H1 (cell line): ENCODE results near the gene RPL41. TPM values are rescaled to one million over a fixed set of nuclear protein-coding genes. Genes with fewer than 3 reads are reported as not detected.

Source experiments
- CHD7 ChIP-seq: fragments of 300-600 bp; sonication (generic); IDR thresholded peaks from 2 replicates; pipeline ENCODE4 v1.7.1; 2012; ENCODE audit warnings: low read length, moderate library complexity, mild to moderate bottlenecking, inconsistent platforms; ENCODE audit not compliant: insufficient replicate concordance
- CREB1 ChIP-seq: IDR thresholded peaks from 2 replicates; pipeline ENCODE4 v1.6.1; 2012; ENCODE audit warnings: inconsistent platforms
- EP300 ChIP-seq, 2 experiments: IDR thresholded peaks; 1 replicate in 1 of 2; 2 replicates in 1 of 2; pipeline ENCODE4 v1.6.1; 2011 to 2012; ENCODE audit warnings: low read depth in 2 of 2, low read length in 2 of 2, mild to moderate bottlenecking in 2 of 2, borderline replicate concordance in 1 of 2, inconsistent platforms in 1 of 2, moderate library complexity in 1 of 2
- FOSL1 ChIP-seq: IDR thresholded peaks from 2 replicates; pipeline ENCODE4 v1.6.1; 2011; ENCODE audit warnings: mild to moderate bottlenecking, low read depth, low read length, moderate library complexity; ENCODE audit not compliant: insufficient read depth
- GTF2F1 ChIP-seq: IDR thresholded peaks from 2 replicates; pipeline ENCODE4 v1.6.1; 2012; ENCODE audit warnings: low read depth, low read length, improper control_type of control experiment, borderline replicate concordance
- JUN ChIP-seq: IDR thresholded peaks from 2 replicates; pipeline ENCODE4 v1.6.1; 2011; ENCODE audit warnings: low read depth, mild to moderate bottlenecking, improper control_type of control experiment, low read length
- RAD21 ChIP-seq, 2 experiments: IDR thresholded peaks in 1 of 2; conservative IDR thresholded peaks in 1 of 2; 2 replicates each; pipeline ENCODE4 v1.6.1; 2011; ENCODE audit warnings: low read depth in 2 of 2, low read length in 2 of 2, improper control_type of control experiment in 1 of 2, inconsistent platforms in 1 of 2, mild to moderate bottlenecking in 1 of 2, moderate library complexity in 1 of 2
- polyA plus RNA-seq, 7 experiments: library from polyadenylated mRNA; depleted of rRNA in 3 of 7; stranded (reverse) in 5 of 7; unstranded in 2 of 7; fragments of >200 nt in 5 of 7; fragments of 200-250 nt in 2 of 7; gene quantifications; 1 replicate in 5 of 7; 2 replicates in 1 of 7; 4 replicates in 1 of 7; pipeline versions ENCODE4 v1.2.1 to v1.2.3, GENCODE V29; 2011 to 2013; ENCODE audit warnings: missing spikeins in 2 of 7, mixed read lengths in 2 of 7
- total RNA-seq: library from RNA; stranded (reverse); fragmentation: NEBNext Ultra II Directional; extraction: Animal tissue kit (Norgen Biotek cat#: 25700); gene quantifications from 2 replicates; pipeline ENCODE4 v1.2.1, GENCODE V29; 2021
- TF ChIP-seq, protein P1 (sequence below): IDR thresholded peaks from 2 replicates; pipeline ENCODE4 v1.6.1; 2011; ENCODE audit warnings: low read length, improper control_type of control experiment

Gene RPL41
- total and polyA plus RNA-seq, 2 of the 8 experiments (the other 6 are each of a cell fraction or from before 2014, with no cell fraction given) = 4,440 to 16,488 TPM

GRCh38 chr12:56157201-56158028, 41.0 kb downstream of the RPL41 start (continued):
- TF ChIP-seq CHD7 = no peak
- TF ChIP-seq, protein P1, sequence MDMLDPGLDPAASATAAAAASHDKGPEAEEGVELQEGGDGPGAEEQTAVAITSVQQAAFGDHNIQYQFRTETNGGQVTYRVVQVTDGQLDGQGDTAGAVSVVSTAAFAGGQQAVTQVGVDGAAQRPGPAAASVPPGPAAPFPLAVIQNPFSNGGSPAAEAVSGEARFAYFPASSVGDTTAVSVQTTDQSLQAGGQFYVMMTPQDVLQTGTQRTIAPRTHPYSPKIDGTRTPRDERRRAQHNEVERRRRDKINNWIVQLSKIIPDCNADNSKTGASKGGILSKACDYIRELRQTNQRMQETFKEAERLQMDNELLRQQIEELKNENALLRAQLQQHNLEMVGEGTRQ = no peak
- no peak for TF ChIP-seq JUN
- TF ChIP-seq GTF2F1 = no peak
- TF ChIP-seq FOSL1 = no peak
- no peak for TF ChIP-seq CREB1
- TF ChIP-seq RAD21 (IDR thresholded peaks at IDR 0.05 in 1 of 2, conservative IDR thresholded peaks at IDR 0.05 in 1 of 2; ENCODE audit: low read depth in 2 of 2, low read length in 2 of 2) = 0 out of 4 replicates have a peak, but pooled peaks of 1 of the 2 experiments have one; percentile 7
- no peak for TF ChIP-seq EP300 (IDR thresholded peaks at IDR 0.05; ENCODE audit: borderline replicate concordance in 1 of 2, low read depth in 2 of 2, low read length in 2 of 2)
